Astrocyte (in vitro differentiated cells and primary cell): ENCODE measurements around the gene CILP2. TPM values are rescaled to one million over a fixed set of nuclear protein-coding genes. Genes with fewer than 3 reads are reported as not detected.

Source experiments
- DNase-seq: peaks from one replicate; pipeline ENCODE4 v3.0.0-alpha.2; 2010; ENCODE audit warnings: low read depth
- FAIRE-seq: peaks from 2 replicates; lab custom pipeline; 2011; peaks lifted over from hg19 to GRCh38; lab: Jason Lieb, UNC
- H2AFZ ChIP-seq: 2 replicates; pipeline ENCODE4 v1.6.0; 2012; ENCODE audit warnings: low read depth, low read length, inconsistent platforms
- H3K27ac ChIP-seq: 2 replicates; pipeline ENCODE4 v1.5.1; 2011; ENCODE audit warnings: low read depth, low read length, inconsistent platforms
- H3K27me3 ChIP-seq: 2 replicates; pipeline ENCODE4 v1.6.0; 2011; ENCODE audit warnings: low read length, inconsistent platforms; ENCODE audit not compliant: insufficient read depth
- H3K36me3 ChIP-seq: 2 replicates; pipeline ENCODE4 v1.5.1; 2011; ENCODE audit warnings: low read length, inconsistent platforms; ENCODE audit not compliant: insufficient read depth
- H3K4me1 ChIP-seq: 2 replicates; pipeline ENCODE4 v1.5.1; 2011; ENCODE audit warnings: low read length, inconsistent platforms; ENCODE audit not compliant: insufficient read depth
- H3K4me2 ChIP-seq: 2 replicates; pipeline ENCODE4 v1.6.0; 2012; ENCODE audit warnings: low read length, inconsistent platforms
- H3K4me3 ChIP-seq: 2 replicates; pipeline ENCODE4 v1.5.1; 2011; ENCODE audit warnings: low read depth, mild to moderate bottlenecking, low read length, inconsistent platforms; ENCODE audit not compliant: insufficient read depth
- H3K79me2 ChIP-seq: 2 replicates; pipeline ENCODE4 v1.6.0; 2012; ENCODE audit warnings: mild to moderate bottlenecking, low read length, inconsistent platforms; ENCODE audit not compliant: insufficient read depth
- H3K9ac ChIP-seq: 2 replicates; pipeline ENCODE4 v1.6.0; 2012; ENCODE audit warnings: mild to moderate bottlenecking, low read length, inconsistent platforms
- H3K9me3 ChIP-seq: 2 replicates; pipeline ENCODE4 v1.5.1; 2012; ENCODE audit warnings: low read depth, mild to moderate bottlenecking, low read length, inconsistent platforms; ENCODE audit not compliant: insufficient read depth
- H4K20me1 ChIP-seq: 2 replicates; pipeline ENCODE4 v1.6.0; 2012; ENCODE audit warnings: low read length, inconsistent platforms; ENCODE audit not compliant: insufficient read depth
- H3K27ac Mint-ChIP-seq: one replicate; pipeline ENCODE4 v1.8.0; 2021; ENCODE audit warnings: mild to moderate bottlenecking, mixed read lengths; ENCODE audit not compliant: unreplicated experiment
- H3K27me3 Mint-ChIP-seq: one replicate; pipeline ENCODE4 v1.8.0; 2021; ENCODE audit warnings: low read depth, mixed read lengths; ENCODE audit not compliant: unreplicated experiment
- H3K36me3 Mint-ChIP-seq: one replicate; pipeline ENCODE4 v1.8.0; 2021; ENCODE audit warnings: low read depth, mixed read lengths; ENCODE audit not compliant: unreplicated experiment
- H3K4me1 Mint-ChIP-seq: one replicate; pipeline ENCODE4 v1.8.0; 2021; ENCODE audit warnings: low read depth, mixed read lengths; ENCODE audit not compliant: unreplicated experiment
- H3K4me3 Mint-ChIP-seq: one replicate; pipeline ENCODE4 v1.8.0; 2021; ENCODE audit warnings: mild to moderate bottlenecking, moderate library complexity, mixed read lengths; ENCODE audit not compliant: unreplicated experiment
- H3K9me3 Mint-ChIP-seq: one replicate; pipeline ENCODE4 v1.8.0; 2021; ENCODE audit warnings: mild to moderate bottlenecking, mixed read lengths; ENCODE audit not compliant: unreplicated experiment
- EZH2 ChIP-seq: IDR thresholded peaks from 2 replicates; pipeline ENCODE4 v1.6.1; 2012; ENCODE audit warnings: mild to moderate bottlenecking, low read length, inconsistent platforms; ENCODE audit not compliant: insufficient read depth
- total RNA-seq: library from RNA; stranded (reverse); gene quantifications from 2 replicates; pipeline ENCODE4 v1.2.1, GENCODE V29; 2021
- TF ChIP-seq, protein P1 (sequence below): IDR thresholded peaks from 2 replicates; pipeline ENCODE4 v1.5.1; 2011; ENCODE audit warnings: low read depth, mild to moderate bottlenecking, inconsistent platforms, low read length, moderate library complexity; ENCODE audit not compliant: insufficient read depth

The CILP2 gene
- total RNA-seq, 1 donor from 2014 or later = 3.9 TPM

DNA sequence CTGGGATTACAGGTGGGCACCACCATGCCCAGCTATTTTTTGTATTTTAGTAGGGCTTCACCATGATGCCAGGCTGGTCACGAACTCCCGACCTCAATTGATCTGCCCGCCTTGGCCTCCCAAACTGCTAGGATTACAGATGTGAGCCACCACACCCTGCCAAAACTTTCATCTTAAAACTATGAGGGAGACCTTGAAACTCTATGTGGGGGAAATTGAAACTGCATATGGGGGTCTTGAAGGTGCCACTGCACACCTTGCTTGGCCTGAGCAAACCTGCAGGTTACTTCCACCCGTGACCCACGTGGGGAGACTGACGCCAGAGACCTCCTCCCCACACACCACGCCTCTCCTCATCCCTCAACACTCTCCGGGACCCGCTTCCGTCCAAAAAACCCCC is 15.6 kb downstream of the CILP2 start:
- no peak overlapping the region for H3K27ac Mint-ChIP-seq
- FAIRE-seq (no peak), DNase-seq (no peak)
- no peaks in the 10 kb centered on the region for H4K20me1 ChIP-seq
- no peaks in the 10 kb centered on the region for H3K79me2 ChIP-seq
- no peak overlapping the region for H3K4me2 ChIP-seq
- no peak overlapping the region for H3K9ac ChIP-seq
- TF ChIP-seq EZH2 = no peak
- TF ChIP-seq, protein P1, sequence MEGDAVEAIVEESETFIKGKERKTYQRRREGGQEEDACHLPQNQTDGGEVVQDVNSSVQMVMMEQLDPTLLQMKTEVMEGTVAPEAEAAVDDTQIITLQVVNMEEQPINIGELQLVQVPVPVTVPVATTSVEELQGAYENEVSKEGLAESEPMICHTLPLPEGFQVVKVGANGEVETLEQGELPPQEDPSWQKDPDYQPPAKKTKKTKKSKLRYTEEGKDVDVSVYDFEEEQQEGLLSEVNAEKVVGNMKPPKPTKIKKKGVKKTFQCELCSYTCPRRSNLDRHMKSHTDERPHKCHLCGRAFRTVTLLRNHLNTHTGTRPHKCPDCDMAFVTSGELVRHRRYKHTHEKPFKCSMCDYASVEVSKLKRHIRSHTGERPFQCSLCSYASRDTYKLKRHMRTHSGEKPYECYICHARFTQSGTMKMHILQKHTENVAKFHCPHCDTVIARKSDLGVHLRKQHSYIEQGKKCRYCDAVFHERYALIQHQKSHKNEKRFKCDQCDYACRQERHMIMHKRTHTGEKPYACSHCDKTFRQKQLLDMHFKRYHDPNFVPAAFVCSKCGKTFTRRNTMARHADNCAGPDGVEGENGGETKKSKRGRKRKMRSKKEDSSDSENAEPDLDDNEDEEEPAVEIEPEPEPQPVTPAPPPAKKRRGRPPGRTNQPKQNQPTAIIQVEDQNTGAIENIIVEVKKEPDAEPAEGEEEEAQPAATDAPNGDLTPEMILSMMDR = no peak
- peaks cover 4% of the 10 kb centered on the region for H3K27me3 ChIP-seq
- no peak overlapping the region for H3K4me3 ChIP-seq
- H3K9me3 Mint-ChIP-seq = no peaks in the 10 kb centered on the region
- peaks cover 9% of the 10 kb centered on the region for H3K27me3 Mint-ChIP-seq
- H3K36me3 ChIP-seq = no peaks in the 10 kb centered on the region
- no peaks in the 10 kb centered on the region for H3K36me3 Mint-ChIP-seq
- H3K4me1 Mint-ChIP-seq = peaks cover 15% of the 10 kb centered on the region
- no peak overlapping the region for H3K27ac ChIP-seq
- peaks cover 5% of the 10 kb centered on the region for H3K4me1 ChIP-seq
- peak overlapping the region; percentile 45 for H3K4me3 Mint-ChIP-seq
- H3K9me3 ChIP-seq = no peaks in the 10 kb centered on the region
- no peak overlapping the region for H2AFZ ChIP-seq

DNA sequence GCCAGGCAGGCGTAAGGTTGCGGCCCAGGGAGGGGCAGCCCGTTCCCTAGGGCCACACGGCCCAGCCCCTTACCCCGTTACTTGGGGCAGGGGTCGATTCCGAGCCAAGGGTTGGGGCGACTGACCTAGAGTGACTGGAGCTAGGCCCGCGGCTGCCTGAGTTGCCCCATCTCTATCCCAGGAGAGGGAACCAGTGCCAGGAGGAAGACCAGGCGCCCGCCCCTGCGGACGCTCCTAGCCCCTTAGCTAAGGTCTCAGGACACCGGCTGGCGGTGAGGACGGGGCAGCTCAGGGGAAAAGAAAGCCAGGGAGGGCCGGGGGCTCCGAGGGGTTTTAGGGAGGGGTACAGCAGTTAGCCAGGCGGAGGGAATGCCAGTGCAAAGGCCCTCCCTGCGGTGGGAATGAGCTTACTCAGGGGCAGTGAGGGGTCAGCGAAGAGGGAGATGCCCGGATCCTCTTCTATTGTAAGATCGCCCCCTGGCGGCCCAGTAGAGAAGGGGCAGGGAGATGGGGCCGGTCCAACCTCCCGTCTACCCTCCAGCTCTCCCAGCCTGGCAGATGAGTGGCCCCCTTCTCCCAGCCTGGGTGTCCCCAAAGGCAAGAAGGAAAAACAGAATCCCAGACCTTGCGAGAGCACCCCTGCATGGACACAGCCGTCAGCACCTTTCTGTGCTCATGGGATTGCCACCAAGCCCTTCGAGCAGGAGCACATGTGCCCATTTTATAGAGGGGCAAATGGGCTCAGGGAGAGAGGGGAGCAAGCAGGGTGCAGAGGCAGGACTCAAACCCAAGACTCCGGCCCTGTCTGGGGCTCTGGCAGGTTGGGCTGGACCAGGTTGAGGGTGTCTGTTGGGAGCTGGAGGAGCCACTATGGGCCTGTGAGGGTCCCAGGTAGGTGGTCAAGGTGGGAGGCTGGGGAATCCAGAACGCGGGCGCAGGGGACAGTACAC is 16.3 kb downstream of the CILP2 start:
- no peak for TF ChIP-seq EZH2
- TF ChIP-seq, protein P1 = peak; percentile 53
- Histone ChIP-seq H2AFZ (no peak overlapping the region), H3K9ac (no peak overlapping the region), H3K9me3 (no peaks in the 10 kb centered on the region), H3K79me2 (no peaks in the 10 kb centered on the region), H3K27ac (no peak overlapping the region), H3K4me1 (peaks cover 5% of the 10 kb centered on the region), H3K27me3 (no peaks in the 10 kb centered on the region), H3K4me3 (no peak overlapping the region), H3K4me2 (no peak overlapping the region), H3K36me3 (no peaks in the 10 kb centered on the region), H4K20me1 (no peaks in the 10 kb centered on the region)
- H3K9me3 Mint-ChIP-seq = peaks cover 3% of the 10 kb centered on the region
- H3K4me1 Mint-ChIP-seq = peaks cover 11% of the 10 kb centered on the region
- H3K4me3 Mint-ChIP-seq = peak overlapping the region; percentile 45
- DNase-seq (peak; percentile 23), FAIRE-seq (no peak)
- no peaks in the 10 kb centered on the region for H3K36me3 Mint-ChIP-seq
- H3K27me3 Mint-ChIP-seq = peaks cover 6% of the 10 kb centered on the region
- no peak overlapping the region for H3K27ac Mint-ChIP-seq

DNA sequence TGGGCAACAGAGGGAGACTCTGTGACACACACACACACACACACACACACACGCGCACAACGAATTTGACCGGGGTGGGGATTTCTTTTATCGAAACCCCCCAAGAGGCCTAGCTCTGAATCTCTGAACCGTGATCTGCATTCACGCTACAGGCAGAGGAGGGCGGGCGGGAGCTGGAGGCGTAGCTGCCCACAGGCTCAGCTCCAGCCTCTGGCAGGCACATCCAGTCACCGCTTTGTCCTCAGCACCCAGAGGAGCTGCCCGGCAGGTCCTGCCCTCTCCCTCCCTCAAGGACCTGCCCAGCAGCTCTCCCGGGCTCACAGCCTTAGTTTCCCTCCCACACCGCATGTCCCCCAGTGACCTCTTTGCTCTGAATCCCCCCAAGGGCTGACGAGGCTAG is 20.0 kb downstream of the CILP2 start:
- Histone ChIP-seq H2AFZ (no peak overlapping the region), H3K27me3 (no peaks in the 10 kb centered on the region), H4K20me1 (no peaks in the 10 kb centered on the region), H3K4me3 (no peak overlapping the region), H3K9me3 (no peaks in the 10 kb centered on the region), H3K27ac (no peak overlapping the region), H3K36me3 (no peaks in the 10 kb centered on the region), H3K79me2 (no peaks in the 10 kb centered on the region), H3K4me1 (no peaks in the 10 kb centered on the region), H3K4me2 (no peak overlapping the region), H3K9ac (no peak overlapping the region)
- FAIRE-seq (no peak), DNase-seq (no peak)
- Mint-ChIP-seq H3K36me3 (peaks cover 6% of the 10 kb centered on the region), H3K4me1 (peaks cover 1% of the 10 kb centered on the region), H3K4me3 (no peak overlapping the region), H3K27me3 (peaks cover 14% of the 10 kb centered on the region), H3K27ac (no peak overlapping the region), H3K9me3 (peaks cover 3% of the 10 kb centered on the region)
- TF ChIP-seq EZH2 = no peak
- TF ChIP-seq, protein P1 = no peak
